Choroid plexus epithelial cell (primary cell): Measurements from ENCODE around the gene AMT.
A peak's percentile ranks its signal among the peaks of the same experiment; 100 is the strongest.

Experiments used
- DNase-seq: peaks from one replicate; pipeline ENCODE4 v3.0.0-alpha.2; 2010; ENCODE audit warnings: low read depth
- H3K4me3 ChIP-seq: 2 replicates; pipeline ENCODE4 v1.5.1; 2011; ENCODE audit warnings: low read depth, mild to moderate bottlenecking, control low read depth, low read length, moderate library complexity
- TF ChIP-seq, protein P1 (sequence below): conservative IDR thresholded peaks from 2 replicates; pipeline ENCODE4 v1.5.1; 2011; ENCODE audit warnings: low read depth, mild to moderate bottlenecking, control low read depth, inconsistent platforms, low read length, moderate library complexity

AMT gene

GRCh38 chr3:49412632-49413337, 9.5 kb downstream of the AMT start:
- no peak for DNase-seq
- TF ChIP-seq, protein P1, sequence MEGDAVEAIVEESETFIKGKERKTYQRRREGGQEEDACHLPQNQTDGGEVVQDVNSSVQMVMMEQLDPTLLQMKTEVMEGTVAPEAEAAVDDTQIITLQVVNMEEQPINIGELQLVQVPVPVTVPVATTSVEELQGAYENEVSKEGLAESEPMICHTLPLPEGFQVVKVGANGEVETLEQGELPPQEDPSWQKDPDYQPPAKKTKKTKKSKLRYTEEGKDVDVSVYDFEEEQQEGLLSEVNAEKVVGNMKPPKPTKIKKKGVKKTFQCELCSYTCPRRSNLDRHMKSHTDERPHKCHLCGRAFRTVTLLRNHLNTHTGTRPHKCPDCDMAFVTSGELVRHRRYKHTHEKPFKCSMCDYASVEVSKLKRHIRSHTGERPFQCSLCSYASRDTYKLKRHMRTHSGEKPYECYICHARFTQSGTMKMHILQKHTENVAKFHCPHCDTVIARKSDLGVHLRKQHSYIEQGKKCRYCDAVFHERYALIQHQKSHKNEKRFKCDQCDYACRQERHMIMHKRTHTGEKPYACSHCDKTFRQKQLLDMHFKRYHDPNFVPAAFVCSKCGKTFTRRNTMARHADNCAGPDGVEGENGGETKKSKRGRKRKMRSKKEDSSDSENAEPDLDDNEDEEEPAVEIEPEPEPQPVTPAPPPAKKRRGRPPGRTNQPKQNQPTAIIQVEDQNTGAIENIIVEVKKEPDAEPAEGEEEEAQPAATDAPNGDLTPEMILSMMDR: no peak
- peak overlapping the region; percentile 97 for H3K4me3 ChIP-seq

GRCh38 chr3:49411968-49412631, 10.2 kb downstream of the AMT start, which contains the start of the genes RHOA and TCTA:
RHOA (minus strand) TSS chr3:49411976; CDS start chr3:49375589, 36,387 bp downstream.
TCTA (plus strand) TSS chr3:49412423; CDS start chr3:49412427, 4 bp downstream.
- DNase-seq: peak; percentile 100
- TF ChIP-seq, protein P1: no peak
- H3K4me3 ChIP-seq: peak within 1 kb of the TSS; percentile 97

GRCh38 chr3:49411535-49411967, 10.7 kb downstream of the AMT start:
- peak overlapping the region; percentile 96 for H3K4me3 ChIP-seq
- DNase-seq: no peak
- TF ChIP-seq, protein P1: no peak

DNA sequence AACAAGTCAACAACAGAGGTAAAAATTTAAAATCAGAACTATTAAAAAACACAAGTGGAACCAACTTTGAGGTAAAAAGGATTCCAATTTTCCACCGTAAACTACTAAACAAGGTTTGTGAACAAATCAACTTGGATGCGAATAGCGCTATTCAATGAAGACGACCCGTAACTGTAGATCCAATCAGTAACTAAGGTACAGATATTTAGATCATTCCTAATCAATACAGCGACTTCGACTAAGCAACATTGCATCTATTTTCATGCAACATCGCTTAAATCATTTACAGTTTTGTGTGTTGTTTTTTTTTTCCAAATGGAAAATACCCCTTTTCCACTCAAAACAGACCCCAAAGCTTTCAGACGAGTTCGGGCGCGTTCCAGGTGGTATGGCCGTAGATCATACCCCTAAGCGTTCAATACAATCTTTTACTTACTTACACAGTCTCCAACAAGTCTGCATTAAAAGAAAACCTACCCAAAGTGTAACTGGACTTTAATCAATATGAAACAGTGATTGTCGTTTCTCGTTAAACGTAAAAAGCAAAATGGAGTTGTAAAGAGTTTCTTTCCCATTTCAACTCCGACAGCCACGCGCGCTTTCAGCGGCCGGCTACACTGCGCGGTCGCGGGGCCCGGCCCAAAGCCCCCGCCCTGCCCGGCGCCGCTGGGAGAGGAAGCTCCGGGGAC, 11.3 kb downstream of the AMT start:
- TF ChIP-seq, protein P1: no peak
- peak overlapping the region; percentile 96 for H3K4me3 ChIP-seq
- no peak for DNase-seq

- no peak for DNase-seq
- H3K4me3 ChIP-seq: peak overlapping the region; percentile 96
- TF ChIP-seq, protein P1: no peak
These were observed 12.0 kb downstream of the AMT start for GRCh38 chr3:49410066-49410845.
